ENCODE data around the gene FAAH. TPM values are rescaled to one million over a fixed set of nuclear protein-coding genes. Genes with fewer than 3 reads are reported as not detected.
"Not testable (repeated sequence)": the region's sequence is repeated elsewhere in the genome, so short reads cannot be mapped to it uniquely, and the experiment has no call there.

Gene FAAH
- polyA plus RNA-seq (2012; ENCODE audit: missing spikeins): 1.6 TPM

- FAIRE-seq (no peak), DNase-seq (ENCODE audit: insufficient read length) (no peak)
- TF ChIP-seq TAF1 (IDR thresholded peaks at IDR 0.05; ENCODE audit: borderline replicate concordance, low read depth, low read length): no peak
- no peak for TF ChIP-seq POLR2A (IDR thresholded peaks at IDR 0.05; ENCODE audit: low read depth, low read length)
- TF ChIP-seq POLR2AphosphoS5 (IDR thresholded peaks at IDR 0.05; ENCODE audit: low read depth, low read length): no peak
Measured at GRCh38 chr1:46394108-46394871, at the start of gene FAAH. FAAH (plus strand) TSS chr1:46394317; CDS start chr1:46394349, 32 bp downstream.

- TF ChIP-seq TAF1 (IDR thresholded peaks at IDR 0.05; ENCODE audit: borderline replicate concordance, low read depth, low read length): no peak
- TF ChIP-seq POLR2A (IDR thresholded peaks at IDR 0.05; ENCODE audit: low read depth, low read length): 0 out of 2 replicates have a peak, but pooled peaks have one; percentile 3
- FAIRE-seq (no peak), DNase-seq (ENCODE audit: insufficient read length) (no peak)
Measured at GRCh38 chr1:46344481-46344880, 49.6 kb upstream of the FAAH start.

- FAIRE-seq: no peak
- TF ChIP-seq POLR2AphosphoS5 (IDR thresholded peaks at IDR 0.05; ENCODE audit: low read depth, low read length): no peak
- no peak for TF ChIP-seq POLR2A (IDR thresholded peaks at IDR 0.05; ENCODE audit: low read depth, low read length)
- TF ChIP-seq TAF1 (IDR thresholded peaks at IDR 0.05; ENCODE audit: borderline replicate concordance, low read depth, low read length): no peak
- no peak for DNase-seq (ENCODE audit: insufficient read length)
Measured at GRCh38 chr1:46345281-46345680, 48.8 kb upstream of the FAAH start.

GRCh38 chr1:46352363-46352762 is 41.8 kb upstream of the FAAH start:
- DNase-seq (ENCODE audit: insufficient read length) (no peak), FAIRE-seq (no peak)
- TF ChIP-seq POLR2AphosphoS5 (IDR thresholded peaks at IDR 0.05; ENCODE audit: low read depth, low read length) (no peak), POLR2A (IDR thresholded peaks at IDR 0.05; ENCODE audit: low read depth, low read length) (no peak), TAF1 (IDR thresholded peaks at IDR 0.05; ENCODE audit: borderline replicate concordance, low read depth, low read length) (no peak)

- not testable (repeated sequence) for FAIRE-seq; DNase-seq (ENCODE audit: insufficient read length)
Measured at GRCh38 chr1:46355920-46356319, 38.2 kb upstream of the FAAH start.

- no peak for DNase-seq (ENCODE audit: insufficient read length)
- FAIRE-seq: no peak
- no peak for TF ChIP-seq POLR2AphosphoS5 (IDR thresholded peaks at IDR 0.05; ENCODE audit: low read depth, low read length)
- no peak for TF ChIP-seq TAF1 (IDR thresholded peaks at IDR 0.05; ENCODE audit: borderline replicate concordance, low read depth, low read length)
- TF ChIP-seq POLR2A (IDR thresholded peaks at IDR 0.05; ENCODE audit: low read depth, low read length): no peak
Measured at GRCh38 chr1:46362158-46362557, 32.0 kb upstream of the FAAH start.

- no peak for TF ChIP-seq POLR2AphosphoS5 (IDR thresholded peaks at IDR 0.05; ENCODE audit: low read depth, low read length)
- TF ChIP-seq POLR2A (IDR thresholded peaks at IDR 0.05; ENCODE audit: low read depth, low read length): no peak
- no peak for TF ChIP-seq TAF1 (IDR thresholded peaks at IDR 0.05; ENCODE audit: borderline replicate concordance, low read depth, low read length)
- DNase-seq (ENCODE audit: insufficient read length) (no peak), FAIRE-seq (no peak)
Measured at GRCh38 chr1:46363121-46363520, 31.0 kb upstream of the FAAH start.

GRCh38 chr1:46364612-46365011 is 29.5 kb upstream of the FAAH start:
- DNase-seq (ENCODE audit: insufficient read length) (no peak), FAIRE-seq (no peak)
- TF ChIP-seq POLR2A (IDR thresholded peaks at IDR 0.05; ENCODE audit: low read depth, low read length): no peak

- not testable (repeated sequence) for FAIRE-seq; DNase-seq (ENCODE audit: insufficient read length)
Measured at GRCh38 chr1:46365796-46366195, 28.3 kb upstream of the FAAH start.

- FAIRE-seq (no peak), DNase-seq (ENCODE audit: insufficient read length) (no peak)
- TF ChIP-seq POLR2AphosphoS5 (IDR thresholded peaks at IDR 0.05; ENCODE audit: low read depth, low read length) (no peak), TAF1 (IDR thresholded peaks at IDR 0.05; ENCODE audit: borderline replicate concordance, low read depth, low read length) (no peak), POLR2A (IDR thresholded peaks at IDR 0.05; ENCODE audit: low read depth, low read length) (no peak)
Measured at GRCh38 chr1:46367072-46367471, 27.0 kb upstream of the FAAH start.

GRCh38 chr1:46367701-46368100 is 26.4 kb upstream of the FAAH start:
- DNase-seq (ENCODE audit: insufficient read length); FAIRE-seq: not testable (repeated sequence)

- DNase-seq (ENCODE audit: insufficient read length) (no peak), FAIRE-seq (no peak)
- no peak for TF ChIP-seq TAF1 (IDR thresholded peaks at IDR 0.05; ENCODE audit: borderline replicate concordance, low read depth, low read length)
- no peak for TF ChIP-seq POLR2A (IDR thresholded peaks at IDR 0.05; ENCODE audit: low read depth, low read length)
- no peak for TF ChIP-seq POLR2AphosphoS5 (IDR thresholded peaks at IDR 0.05; ENCODE audit: low read depth, low read length)
Measured at GRCh38 chr1:46368791-46369190, 25.3 kb upstream of the FAAH start.

GRCh38 chr1:46369542-46370213 is 24.4 kb upstream of the FAAH start:
- DNase-seq (ENCODE audit: insufficient read length) (no peak), FAIRE-seq (peak; percentile 53)
- TF ChIP-seq TAF1 (IDR thresholded peaks at IDR 0.05; ENCODE audit: borderline replicate concordance, low read depth, low read length): no peak
- no peak for TF ChIP-seq POLR2AphosphoS5 (IDR thresholded peaks at IDR 0.05; ENCODE audit: low read depth, low read length)
- no peak for TF ChIP-seq POLR2A (IDR thresholded peaks at IDR 0.05; ENCODE audit: low read depth, low read length)
